Adipose tissue (tissue), 3 donors: Measurements from ENCODE around the gene RETSAT. TPM values are rescaled to one million over a fixed set of nuclear protein-coding genes. Genes with fewer than 3 reads are reported as not detected.
"Not testable (repeated sequence)": the region's sequence is repeated elsewhere in the genome, so short reads cannot be mapped to it uniquely, and the experiment has no call there.

Experiments
- H3K27ac ChIP-seq: one replicate; pipeline ENCODE4 v1.5.1; 2013; ENCODE audit warnings: low read depth, low read length
- WGBS, 3 donors: extraction: QIAGEN DNeasy Blood & Tissue Kit; methylation state at CpG; one replicate each; pipeline ENCODE4 v1.1.7; 2013; 5-methylcytosine and 5-hydroxymethylcytosine counted together
- polyA plus RNA-seq, 3 donors: library from polyadenylated mRNA; stranded (reverse); fragments of 200-250 nt; gene quantifications; one replicate each; pipeline ENCODE4 v1.2.3, GENCODE V29; 2013
- donor health status: healthy with polysubstance abuse.
- donor health status: Bipolar disorder and iron deficiency.
- donor health status: healthy.

The RETSAT gene
- polyA plus RNA-seq, 3 donors = 66.7 to 439 (median 121) TPM

DNA sequence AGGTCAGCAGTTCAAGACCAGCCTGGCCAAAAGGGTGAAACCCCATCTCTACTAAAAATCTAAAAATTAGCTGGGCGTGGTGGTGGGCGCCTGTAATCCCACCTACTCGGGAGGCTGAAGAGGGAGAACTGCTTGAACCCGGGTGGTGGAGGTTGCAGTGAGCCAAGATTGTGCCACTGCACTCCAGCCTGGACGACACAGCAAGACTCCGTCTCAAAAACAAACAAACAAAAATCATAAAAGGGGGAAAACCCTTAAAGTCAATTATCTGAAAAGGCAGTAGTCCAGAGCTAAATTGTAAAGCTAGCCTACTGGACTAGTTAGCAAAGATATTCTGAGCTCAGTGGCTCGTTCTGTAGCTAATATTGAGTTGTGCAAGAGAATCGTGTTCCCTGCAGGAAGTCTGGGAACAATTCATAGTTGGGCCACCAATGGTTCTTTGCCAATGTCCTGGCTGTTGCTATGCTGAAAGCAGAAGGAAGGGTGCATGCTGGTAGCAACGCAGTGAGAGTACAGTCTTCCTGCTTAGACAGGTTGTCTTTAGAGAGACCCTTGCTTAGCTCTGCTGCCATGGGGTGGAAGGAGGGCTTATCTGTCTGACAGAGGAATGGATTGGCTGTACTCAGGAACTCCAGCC, 30.9 kb downstream of the RETSAT start:
- 66 to 80% (median 67%) methylated on average over 9 of the region's 9 CpGs for WGBS, 3 donors
- H3K27ac ChIP-seq = no peak overlapping the region

DNA sequence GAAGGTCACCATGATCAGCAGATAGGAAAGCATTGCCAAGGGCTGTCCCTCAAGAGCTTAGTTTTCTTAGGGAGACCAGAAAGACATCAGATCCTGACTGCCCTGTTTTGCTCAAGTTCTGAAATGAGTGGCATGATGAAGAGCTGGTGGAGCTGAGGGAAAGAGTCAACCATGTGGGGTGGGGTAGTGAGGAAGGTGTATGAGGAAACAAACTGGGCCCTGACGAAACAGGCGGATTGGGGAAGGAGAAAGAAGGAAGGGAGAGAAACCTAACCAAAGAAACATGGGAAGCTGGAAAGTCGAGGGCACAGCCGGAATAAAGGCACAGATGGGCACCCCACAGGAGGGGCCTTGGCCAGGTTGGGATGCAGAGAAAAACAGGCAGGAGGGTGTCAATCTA, 34.5 kb downstream of the RETSAT start:
- 62 to 98% (median 75%) methylated on average over 4 of the region's 4 CpGs for WGBS, 3 donors
- H3K27ac ChIP-seq = no peak overlapping the region

DNA sequence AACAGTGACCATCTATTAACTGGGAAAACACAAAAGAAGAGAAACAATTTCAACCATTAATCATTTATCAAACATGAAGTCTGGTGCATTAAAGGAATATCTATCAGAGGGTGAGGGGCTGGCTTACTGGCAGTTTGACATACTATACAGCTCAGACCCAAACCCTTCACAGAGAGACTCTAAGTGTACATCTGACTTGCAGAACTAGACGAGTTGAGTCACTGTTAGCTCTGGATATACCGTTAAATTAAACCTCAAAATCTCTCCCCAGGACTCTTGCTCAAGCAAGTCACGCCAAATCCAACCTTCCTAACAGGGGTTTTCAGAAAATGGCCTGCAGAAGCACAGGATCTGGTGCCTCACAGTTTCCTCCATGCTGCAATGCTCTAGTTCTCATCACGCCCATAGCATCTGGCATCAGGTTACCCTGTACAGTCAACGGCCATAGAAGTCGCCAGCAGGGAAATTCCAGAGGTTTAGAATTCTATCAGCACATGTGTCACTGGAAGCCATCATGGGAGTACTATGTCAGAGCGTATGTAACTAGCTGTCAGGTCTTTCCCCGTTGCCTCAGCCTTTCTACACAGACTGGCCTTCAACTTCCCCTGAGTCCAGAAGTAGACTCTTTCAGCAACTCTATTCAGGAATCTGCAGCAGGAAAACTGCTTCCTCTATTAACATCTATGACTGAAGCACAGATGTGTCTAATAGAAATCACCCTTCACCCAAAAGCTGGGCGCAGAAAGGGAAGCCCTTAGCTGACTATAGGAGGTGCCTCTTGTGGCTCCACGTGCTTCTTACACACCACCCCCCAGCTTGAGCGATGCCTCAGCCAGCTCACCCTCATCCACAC, 35.9 kb downstream of the RETSAT start:
- H3K27ac ChIP-seq = no peak overlapping the region
- 46 to 78% (median 48%) methylated on average over 11 of the region's 11 CpGs for WGBS, 3 donors

DNA sequence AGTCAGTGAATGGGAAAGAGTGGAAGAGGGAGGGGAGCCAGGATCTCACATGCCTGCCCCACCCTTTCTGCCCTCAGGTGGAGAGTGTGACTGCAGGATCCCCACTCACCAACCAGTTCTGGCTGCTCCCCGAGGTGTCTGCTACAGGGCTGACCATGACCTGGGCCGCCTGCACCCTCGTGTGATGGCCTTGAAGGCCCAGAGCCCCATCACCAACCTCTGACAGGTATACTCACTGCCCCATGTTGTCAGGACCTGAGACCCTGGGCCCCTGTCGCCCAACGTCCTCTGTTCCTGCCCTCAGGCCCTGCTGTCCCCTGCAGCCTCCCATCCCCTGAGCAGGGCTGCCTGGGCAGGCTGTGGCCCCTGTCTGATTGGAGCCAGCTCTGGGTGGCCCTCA, 38.4 kb downstream of the RETSAT start:
- WGBS, 3 donors = 90 to 93% methylated on average over 2 to 5 of the region's 5 CpGs; no CpG with 5 or more reads in 1 of the 3 donors
- not testable (repeated sequence) for H3K27ac ChIP-seq

DNA sequence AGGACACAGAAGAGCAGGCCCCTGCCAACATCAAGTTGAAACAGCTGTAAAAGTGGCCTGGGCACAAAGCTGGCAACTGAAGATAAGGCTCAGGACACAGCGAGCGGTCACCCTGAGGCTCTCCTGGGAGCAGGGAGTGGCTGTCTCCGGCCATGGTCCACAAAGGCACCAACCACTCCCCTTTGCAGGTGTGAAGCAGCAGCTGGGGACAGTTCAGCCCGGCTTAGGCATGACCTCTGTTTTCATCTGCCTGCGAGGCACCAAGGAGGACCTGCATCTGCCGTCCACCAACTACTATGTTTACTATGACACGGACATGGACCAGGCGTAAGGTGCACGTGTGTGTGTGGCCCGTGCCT, 39.5 kb downstream of the RETSAT start:
- H3K27ac ChIP-seq = no peak overlapping the region
- 78 to 87% (median 82%) methylated on average over 10 of the region's 10 CpGs for WGBS, 3 donors

DNA sequence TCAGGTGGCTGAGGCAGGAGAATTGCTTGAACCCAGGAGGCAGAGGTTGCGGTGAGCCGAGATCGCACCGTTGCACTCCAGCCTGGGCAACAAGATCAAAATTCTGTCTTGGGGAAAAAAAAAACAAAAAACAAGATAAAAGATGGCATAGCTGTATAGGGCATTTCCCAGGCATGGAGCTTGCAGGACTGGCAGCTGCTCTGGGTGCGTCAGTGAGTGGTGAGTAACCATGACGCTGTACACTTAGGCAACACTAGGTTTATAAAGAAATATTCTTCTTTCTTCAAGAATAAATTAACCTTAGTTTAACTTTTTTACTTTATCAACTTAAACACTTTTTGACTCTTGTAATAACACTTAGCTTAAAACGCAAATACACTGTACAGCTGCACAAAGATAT, 41.9 kb downstream of the RETSAT start:
- no peak overlapping the region for H3K27ac ChIP-seq
- 85 to 86% (median 85%) methylated on average over 7 of the region's 7 CpGs for WGBS, 3 donors

DNA sequence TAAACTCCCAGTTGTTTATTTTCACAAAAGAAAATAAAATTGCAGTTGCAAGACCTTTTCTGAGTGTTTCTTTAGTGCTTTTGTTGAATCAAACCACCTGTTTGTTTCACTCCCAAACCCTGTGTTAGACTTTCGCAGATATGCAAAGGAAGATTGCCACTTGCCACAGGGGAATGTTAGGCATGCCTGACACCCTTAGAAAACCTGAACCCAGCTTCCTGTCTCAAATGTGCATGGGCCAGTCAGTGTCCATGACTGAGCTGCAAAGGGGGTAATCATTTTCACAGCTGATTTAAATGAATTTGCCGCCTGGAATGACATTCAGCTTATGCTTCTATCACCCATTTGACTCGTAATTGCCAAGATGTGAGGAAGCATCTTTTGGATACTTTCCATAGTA, 44.0 kb downstream of the RETSAT start:
- WGBS, 3 donors = 83 to 87% (median 84%) methylated on average over 3 of the region's 3 CpGs
- H3K27ac ChIP-seq = no peak overlapping the region

DNA sequence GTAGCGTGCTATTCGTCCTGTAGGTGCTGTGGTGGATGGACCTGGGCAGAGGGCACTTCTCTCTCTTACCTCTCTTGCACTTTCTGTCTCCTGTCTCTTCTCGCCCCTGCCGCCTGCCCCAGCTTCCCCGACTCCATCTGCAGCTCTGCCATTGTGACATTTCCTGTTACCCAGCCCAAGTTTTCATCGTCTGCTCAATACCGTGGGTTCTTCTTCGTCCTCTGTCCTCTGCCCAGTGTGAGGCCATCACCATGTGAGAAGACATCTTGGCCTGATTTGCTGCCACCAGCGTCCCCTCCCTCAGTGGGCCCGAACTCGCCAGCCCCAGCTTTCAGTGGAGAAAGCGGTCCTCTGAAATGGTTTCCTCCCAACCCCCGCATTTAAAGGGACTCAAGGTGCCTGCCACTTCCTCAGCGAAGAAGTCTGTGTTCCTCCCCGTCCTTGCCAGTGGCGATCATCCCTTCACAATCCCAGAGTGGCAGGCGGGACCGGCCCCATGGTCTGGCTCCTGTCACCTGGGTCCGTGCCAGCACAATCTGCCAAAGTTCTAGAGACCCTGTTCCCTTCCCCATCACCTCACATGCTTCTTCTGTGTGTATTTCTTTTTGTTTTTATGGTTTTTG, 44.5 kb downstream of the RETSAT start:
- 49 to 78% (median 50%) methylated on average over 19 of the region's 19 CpGs for WGBS, 3 donors

DNA sequence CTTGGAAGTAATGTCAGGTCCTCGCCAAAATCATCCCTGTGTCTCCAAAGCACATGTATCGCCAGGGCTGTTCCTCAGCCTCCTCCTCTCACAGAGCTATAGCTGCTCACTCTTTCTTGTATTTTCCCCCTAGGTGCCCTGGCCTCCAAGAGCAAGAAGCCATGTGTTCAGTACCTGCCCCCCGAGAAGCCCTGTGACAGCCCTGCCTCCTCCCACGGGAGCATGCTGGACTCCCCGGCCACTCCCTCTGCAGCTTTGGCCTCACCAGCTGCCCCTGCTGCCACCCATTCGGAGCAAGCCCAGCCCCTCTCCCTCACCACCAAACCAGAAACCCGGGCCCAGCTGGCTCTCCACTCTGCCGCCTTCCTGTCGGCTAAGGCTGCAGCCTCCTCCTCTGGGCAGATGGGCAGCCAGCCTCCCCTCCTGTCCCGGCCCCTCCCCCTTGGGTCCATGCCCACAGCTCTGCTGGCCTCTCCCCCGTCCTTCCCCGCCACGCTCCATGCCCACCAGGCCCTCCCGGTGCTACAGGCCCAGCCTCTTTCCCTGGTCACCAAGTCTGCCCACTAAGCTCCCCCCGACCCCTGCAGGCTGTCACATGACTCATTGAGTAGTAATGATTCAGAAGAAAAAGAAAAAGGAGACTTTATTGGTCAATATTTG, 45.3 kb downstream of the RETSAT start:
- no peak overlapping the region for H3K27ac ChIP-seq
- WGBS, 3 donors = 30 to 61% (median 35%) methylated on average over 15 of the region's 15 CpGs

More for the DNA sequence above, 44.5 kb downstream of the RETSAT start:
- H3K27ac ChIP-seq = no peak overlapping the region

DNA sequence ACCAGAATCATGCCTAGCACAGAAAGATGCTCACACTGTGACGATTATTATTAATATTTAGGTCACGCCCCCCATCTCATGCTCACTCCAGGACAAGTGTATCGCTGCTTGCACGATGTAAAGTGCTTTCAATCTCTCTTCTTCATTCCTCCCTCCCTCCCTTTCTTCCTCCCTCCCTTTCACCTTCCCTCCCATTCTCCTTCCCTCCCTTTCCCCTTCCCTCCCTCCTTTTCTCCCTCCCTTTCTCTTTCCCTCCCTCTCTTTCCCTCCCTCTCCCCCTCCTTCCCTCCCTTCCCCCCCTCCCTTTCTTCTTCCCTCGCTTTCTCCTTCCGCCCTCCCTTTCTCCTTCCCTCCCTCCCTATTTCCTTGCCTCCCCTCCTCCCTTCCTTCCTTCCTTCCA, 46.1 kb downstream of the RETSAT start:
- WGBS, 3 donors = 79 to 83% (median 80%) methylated on average over 6 of the region's 6 CpGs
- H3K27ac ChIP-seq = no peak overlapping the region

DNA sequence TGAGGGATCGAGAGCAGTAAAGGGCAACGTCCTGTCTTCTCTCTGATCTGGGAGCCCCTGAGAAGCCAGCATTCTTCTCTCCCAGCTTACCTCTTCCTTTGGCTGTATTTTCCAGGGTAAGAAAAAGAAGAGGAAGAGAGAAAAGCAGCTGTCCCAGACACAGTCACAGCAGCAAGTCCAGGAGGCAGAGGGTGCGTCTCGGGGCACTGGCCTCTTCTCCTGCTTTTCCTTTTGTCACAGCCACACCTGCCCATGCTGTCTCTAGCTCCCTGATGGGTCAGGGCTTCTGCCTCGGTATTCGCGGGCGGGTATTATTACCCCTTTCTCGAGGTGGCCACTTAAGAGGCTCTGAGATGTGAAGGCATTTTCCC, 46.8 kb downstream of the RETSAT start:
- H3K27ac ChIP-seq = no peak overlapping the region
- WGBS, 3 donors = 75 to 83% (median 81%) methylated on average over 9 of the region's 9 CpGs

DNA sequence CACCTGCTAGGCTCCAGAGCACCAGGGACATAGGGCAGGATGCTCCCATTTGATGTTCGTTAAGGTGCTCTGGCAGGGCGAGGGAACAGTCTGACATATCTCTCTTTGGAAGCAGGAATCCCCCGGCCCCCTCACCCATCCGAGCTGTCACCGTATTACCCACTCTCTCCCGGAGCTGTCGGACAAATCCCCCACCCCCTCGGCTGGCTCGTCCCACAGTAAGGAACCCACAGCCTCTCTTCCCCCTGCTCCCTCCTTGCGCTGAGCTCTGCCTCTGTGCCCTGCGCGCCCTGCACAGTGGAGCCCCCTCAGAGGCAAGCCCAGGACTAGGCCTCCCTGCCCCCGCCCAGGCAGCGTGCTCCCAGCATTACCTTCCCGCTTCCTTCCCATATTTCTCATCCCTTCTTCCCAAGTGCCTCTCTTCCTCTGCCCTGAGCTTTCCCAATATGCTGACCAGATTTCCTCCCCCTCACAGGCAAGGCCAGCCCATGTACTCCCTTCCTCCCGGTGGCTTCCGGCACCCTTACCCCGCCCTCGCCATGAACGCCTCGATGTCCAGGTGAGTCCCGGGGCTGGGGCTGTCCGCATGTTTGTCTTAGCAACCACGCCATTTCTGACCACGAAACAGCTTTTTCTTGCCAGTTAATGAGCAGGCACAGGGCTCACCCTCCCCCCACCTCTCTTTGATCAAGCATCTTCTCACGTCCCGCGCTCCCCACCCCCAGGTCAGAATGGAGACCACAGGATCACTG, 50.4 kb downstream of the RETSAT start:
- WGBS, 3 donors = 86 to 88% (median 87%) methylated on average over 26 to 28 of the region's 28 CpGs
- H3K27ac ChIP-seq = no peak overlapping the region

DNA sequence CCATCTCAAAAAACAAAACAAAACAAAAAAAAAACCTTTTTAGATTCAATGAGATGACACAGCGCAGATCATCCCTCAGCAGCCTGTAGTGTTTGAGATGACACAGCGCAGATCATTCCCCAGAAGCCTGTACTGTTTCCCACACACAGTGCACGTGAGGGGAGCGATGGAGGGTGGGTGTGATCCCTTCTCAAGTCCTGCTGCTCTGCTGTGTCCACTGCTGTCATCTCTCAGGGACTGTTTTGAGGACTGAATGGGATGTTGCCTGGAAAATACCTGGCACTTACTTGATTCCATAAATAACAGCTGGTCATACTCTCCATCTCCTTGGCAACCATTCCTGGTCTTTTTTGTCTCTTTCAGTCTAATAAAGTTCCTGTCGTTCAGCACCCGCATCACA, 52.2 kb downstream of the RETSAT start:
- 82 to 87% (median 86%) methylated on average over 6 of the region's 6 CpGs for WGBS, 3 donors
- no peak overlapping the region for H3K27ac ChIP-seq

Other genes starting within 250 kb of the RETSAT start
- gene TCF7L1, start 221.1 kb downstream of the RETSAT start, polyA plus RNA-seq = 10 to 100 TPM in 2 of 3 donors, 1 to 10 TPM in 1; 2.4 to 22.3 (median 16.5) TPM
- 10 to 100 TPM; 25.9 to 54.4 (median 28.4) TPM for gene TGOLN2, start 26.5 kb downstream of the RETSAT start, polyA plus RNA-seq
- gene ELMOD3, start 241 bp upstream of the RETSAT start, polyA plus RNA-seq = 100 to 1,000 TPM in 1 of 3 donors, 10 to 100 TPM in 2; 26.7 to 135 (median 27.1) TPM
- 100 to 1,000 TPM in 1 of 3 donors, 10 to 100 TPM in 2; 22.2 to 129 (median 76.7) TPM for gene CAPG, start 55.8 kb upstream of the RETSAT start, polyA plus RNA-seq
- gene SH2D6, start 64.2 kb upstream of the RETSAT start, polyA plus RNA-seq = under 1 TPM in 2 of 3 donors, not detected in 1; 0.40 to 0.89 TPM
- 100 to 1,000 TPM; 139 to 362 (median 309) TPM for gene MAT2A, start 184.6 kb upstream of the RETSAT start, polyA plus RNA-seq
- 10 to 100 TPM in 2 of 3 donors, 1 to 10 TPM in 1; 9.0 to 31.3 (median 25.5) TPM for gene GGCX, start 207.0 kb upstream of the RETSAT start, polyA plus RNA-seq
- 100 to 1,000 TPM in 2 of 3 donors, 10 to 100 TPM in 1; 67.7 to 151 (median 138) TPM for gene VAMP8, start 223.1 kb upstream of the RETSAT start, polyA plus RNA-seq
- gene VAMP5, start 229.9 kb upstream of the RETSAT start, polyA plus RNA-seq = 100 to 1,000 TPM in 2 of 3 donors, 10 to 100 TPM in 1; 38.7 to 292 (median 145) TPM
- 100 to 1,000 TPM; 177 to 184 (median 177) TPM for gene RNF181, start 241.2 kb upstream of the RETSAT start, polyA plus RNA-seq
- 10 to 100 TPM; 23.5 to 30.3 (median 28.4) TPM for gene TMEM150A, start 248.2 kb upstream of the RETSAT start, polyA plus RNA-seq